Measurements from ENCODE around the gene HM13. TPM values are rescaled to one million over a fixed set of nuclear protein-coding genes. Genes with fewer than 3 reads are reported as not detected.
"Not testable (repeated sequence)": the region's sequence is repeated elsewhere in the genome, so short reads cannot be mapped to it uniquely, and the experiment has no call there.

Gene HM13
- total and polyA plus RNA-seq, 4 donors = 57.6 to 210 (median 99.1) TPM

- peaks cover 12 to 67% (median 41%) of the 10 kb centered on the region in 4 donors for H3K36me3 ChIP-seq (ENCODE audit: control insufficient read depth in 4 of 4, insufficient read depth in 3 of 4, low read depth in 1 of 4, low read length in 3 of 4)
- no peaks in the 10 kb centered on the region for H3K4me1 ChIP-seq (ENCODE audit: control insufficient read depth in 4 of 4, insufficient read depth in 4 of 4, low read length in 3 of 4)
- H3K9me3 ChIP-seq (ENCODE audit: control insufficient read depth in 4 of 4, low read length in 3 of 4) = no peaks in the 10 kb centered on the region
- TF ChIP-seq ATF3 (IDR thresholded peaks at IDR 0.05) (no peak), JUND (IDR thresholded peaks at IDR 0.05) (no peak), FOXA1 (IDR thresholded peaks at IDR 0.05) (no peak), GABPA (IDR thresholded peaks at IDR 0.05 in 1 of 2, conservative IDR thresholded peaks at IDR 0.05 in 1 of 2) (no peak), FOXA2 (IDR thresholded peaks at IDR 0.05) (no peak)
- no peak overlapping the region for H3K27ac ChIP-seq (ENCODE audit: low read depth in 1 of 2, low read length in 2 of 2)
- DNase-seq (ENCODE audit: low spot score) = no peak
- WGBS = 78% methylated on average over 4 of the region's 4 CpGs
- H3K4me3 ChIP-seq (ENCODE audit: low read depth in 1 of 3, low read length in 3 of 3) = no peak overlapping the region
- no peak overlapping the region for H3K9ac ChIP-seq (ENCODE audit: low read depth in 1 of 2, low read length in 2 of 2)
- H3K27me3 ChIP-seq (ENCODE audit: control insufficient read depth in 4 of 4, insufficient read depth in 4 of 4, low read length in 3 of 4) = no peaks in the 10 kb centered on the region
Observed at GRCh38 chr20:31537890-31538289, 23.6 kb downstream of the HM13 start.

GRCh38 chr20:31538326-31538725 lies 24.1 kb downstream of the HM13 start:
- no peaks in the 10 kb centered on the region for H3K9me3 ChIP-seq (ENCODE audit: control insufficient read depth in 4 of 4, low read length in 3 of 4)
- no peak overlapping the region for H3K9ac ChIP-seq (ENCODE audit: low read depth in 1 of 2, low read length in 2 of 2)
- no peaks in the 10 kb centered on the region for H3K27me3 ChIP-seq (ENCODE audit: control insufficient read depth in 4 of 4, insufficient read depth in 4 of 4, low read length in 3 of 4)
- 92% methylated on average over 4 of the region's 4 CpGs for whole genome bisulfite sequencing
- peaks cover 10 to 67% (median 41%) of the 10 kb centered on the region in 4 donors for H3K36me3 ChIP-seq (ENCODE audit: control insufficient read depth in 4 of 4, insufficient read depth in 3 of 4, low read depth in 1 of 4, low read length in 3 of 4)
- no peak overlapping the region for H3K4me3 ChIP-seq (ENCODE audit: low read depth in 1 of 3, low read length in 3 of 3)
- TF ChIP-seq MAX (IDR thresholded peaks at IDR 0.05) (no peak), EGR1 (IDR thresholded peaks at IDR 0.05; ENCODE audit: low read depth in 2 of 2) (no peak), TAF1 (conservative IDR thresholded peaks at IDR 0.05) (no peak), SP1 (IDR thresholded peaks at IDR 0.05) (no peak), NR2F2 (IDR thresholded peaks at IDR 0.05) (no peak), RAD21 (IDR thresholded peaks at IDR 0.05) (no peak), ATF3 (IDR thresholded peaks at IDR 0.05) (no peak), RXRA (IDR thresholded peaks at IDR 0.05) (no peak), CTCF (IDR thresholded peaks at IDR 0.05; ENCODE audit: low read depth, low read length, missing input control) (no peak), ZBTB33 (IDR thresholded peaks at IDR 0.05) (no peak), JUND (IDR thresholded peaks at IDR 0.05) (no peak), FOXA2 (IDR thresholded peaks at IDR 0.05) (no peak), HNF4G (IDR thresholded peaks at IDR 0.05) (no peak), GABPA (IDR thresholded peaks at IDR 0.05 in 1 of 2, conservative IDR thresholded peaks at IDR 0.05 in 1 of 2) (no peak), HNF4A (conservative IDR thresholded peaks at IDR 0.05) (no peak), YY1 (IDR thresholded peaks at IDR 0.05) (no peak)
- no peak for DNase-seq (ENCODE audit: low spot score)
- no peaks in the 10 kb centered on the region for H3K4me1 ChIP-seq (ENCODE audit: control insufficient read depth in 4 of 4, insufficient read depth in 4 of 4, low read length in 3 of 4)
- no peak overlapping the region for H3K27ac ChIP-seq (ENCODE audit: low read depth in 1 of 2, low read length in 2 of 2)

GRCh38 chr20:31539636-31540035 lies 25.4 kb downstream of the HM13 start:
- not testable (repeated sequence) for H3K4me1 ChIP-seq (ENCODE audit: control insufficient read depth in 4 of 4, insufficient read depth in 4 of 4, low read length in 3 of 4); H3K9ac ChIP-seq (ENCODE audit: low read depth in 1 of 2, low read length in 2 of 2); H3K27ac ChIP-seq (ENCODE audit: low read depth in 1 of 2, low read length in 2 of 2); H3K4me3 ChIP-seq (ENCODE audit: low read depth in 1 of 3, low read length in 3 of 3); H3K27me3 ChIP-seq (ENCODE audit: control insufficient read depth in 4 of 4, insufficient read depth in 4 of 4, low read length in 3 of 4); DNase-seq (ENCODE audit: low spot score); H3K9me3 ChIP-seq (ENCODE audit: control insufficient read depth in 4 of 4, low read length in 3 of 4)
- WGBS = 98% methylated on average over 3 of the region's 3 CpGs
- H3K36me3 ChIP-seq (ENCODE audit: control insufficient read depth in 4 of 4, insufficient read depth in 3 of 4, low read depth in 1 of 4, low read length in 3 of 4) = peaks cover 10 to 68% (median 38%) of the 10 kb centered on the region in 4 donors

All from liver (tissue), 9 donors.